Activated CD4-positive, alpha-beta T cell treated with anti-CD3 and anti-CD28 coated beads for 36 hours (primary cell): ENCODE data around the gene ZNF500. TPM values are rescaled to one million over a fixed set of nuclear protein-coding genes. Genes with fewer than 3 reads are reported as not detected.

Source experiments
- ATAC-seq: fragments of 200-7000 bp; cut with Tn5 transposase; one replicate; pipeline ENCODE4 v1.10.0; 2021; ENCODE audit warnings: mild to moderate bottlenecking, moderate library complexity
- CTCF ChIA-PET: fragments of 350-600 bp; sonication (Branson Sonifier 250); formaldehyde crosslinking; loops from one replicate; lab custom pipeline; 2021; ENCODE audit warnings: antibody characterized with exemption; lab: Charles Lee
- POLR2A ChIA-PET: fragments of 350-600 bp; sonication (Branson Sonifier 250); formaldehyde crosslinking; loops from one replicate; lab custom pipeline; 2021; ENCODE audit warnings: antibody characterized with exemption, inconsistent platforms; lab: Charles Lee
- DNase-seq: peaks from one replicate; pipeline ENCODE4 v3.0.0-alpha.2; 2020
- H3K27ac Mint-ChIP-seq: one replicate; pipeline ENCODE4 v1.8.0; 2021; ENCODE audit warnings: mixed read lengths
- H3K27me3 Mint-ChIP-seq: one replicate; pipeline ENCODE4 v1.8.0; 2021; ENCODE audit warnings: mixed read lengths
- H3K36me3 Mint-ChIP-seq: one replicate; pipeline ENCODE4 v1.8.0; 2021; ENCODE audit warnings: low read depth, mixed read lengths
- H3K4me1 Mint-ChIP-seq: one replicate; pipeline ENCODE4 v1.8.0; 2021; ENCODE audit warnings: mixed read lengths
- H3K4me3 Mint-ChIP-seq: one replicate; pipeline ENCODE4 v1.8.0; 2021; ENCODE audit warnings: mild to moderate bottlenecking, moderate library complexity, mixed read lengths
- H3K9me3 Mint-ChIP-seq: one replicate; pipeline ENCODE4 v1.8.0; 2021; ENCODE audit warnings: low read depth, mixed read lengths
- intact Hi-C, 2 experiments: fragments of 100-400 bp; cut with DNase I in 1 of 2; cut with micrococcal nuclease in 1 of 2; formaldehyde crosslinking; loops; one replicate each; pipeline versions ENCODE4 v1.14.2 to v1.15.1; 2022 to 2024; cut with DNase I, micrococcal nuclease
- total RNA-seq, 2 experiments: library from RNA; stranded (reverse); gene quantifications; one replicate each; pipeline ENCODE4 v1.2.3, GENCODE V29; 2021

The ZNF500 gene
- total RNA-seq, 2 experiments from 2014 or later = 10.3 to 11.6 TPM

DNA sequence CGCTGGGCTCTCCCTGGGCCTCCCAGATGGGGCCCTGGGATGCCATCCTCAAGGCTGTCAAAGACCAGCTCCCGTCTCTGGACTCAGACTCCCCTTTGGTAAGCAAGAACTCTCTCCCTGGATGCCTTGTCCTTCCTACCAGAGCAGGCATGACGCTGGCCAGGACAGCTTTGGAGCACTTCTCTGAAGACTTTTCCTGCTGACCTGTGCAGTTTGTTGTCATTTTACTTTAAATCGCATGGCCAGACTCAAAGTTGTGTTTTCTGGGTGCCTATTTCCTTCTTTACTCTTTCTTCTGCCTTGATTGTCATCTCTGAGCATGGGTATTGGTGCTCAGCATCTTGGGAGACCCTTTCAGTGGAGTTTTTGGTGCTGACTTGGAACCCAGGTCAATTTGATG is 30.4 kb downstream of the ZNF500 start:
- ATAC-seq (no peak), DNase-seq (no peak)
- intact Hi-C loops = no loop called here
- H3K27ac Mint-ChIP-seq = no peak overlapping the region
- H3K4me1 Mint-ChIP-seq = peaks cover 13% of the 10 kb centered on the region
- no peaks in the 10 kb centered on the region for H3K9me3 Mint-ChIP-seq
- CTCF ChIA-PET = interaction anchor here (0.6 kb wide), 1 partner anchor 104 kb away, joined by 3 read pairs; no protein-coding TSS in a partner anchor
- no peaks in the 10 kb centered on the region for H3K27me3 Mint-ChIP-seq
- POLR2A ChIA-PET = no interaction called here
- H3K36me3 Mint-ChIP-seq = no peaks in the 10 kb centered on the region
- H3K4me3 Mint-ChIP-seq = no peak overlapping the region

DNA sequence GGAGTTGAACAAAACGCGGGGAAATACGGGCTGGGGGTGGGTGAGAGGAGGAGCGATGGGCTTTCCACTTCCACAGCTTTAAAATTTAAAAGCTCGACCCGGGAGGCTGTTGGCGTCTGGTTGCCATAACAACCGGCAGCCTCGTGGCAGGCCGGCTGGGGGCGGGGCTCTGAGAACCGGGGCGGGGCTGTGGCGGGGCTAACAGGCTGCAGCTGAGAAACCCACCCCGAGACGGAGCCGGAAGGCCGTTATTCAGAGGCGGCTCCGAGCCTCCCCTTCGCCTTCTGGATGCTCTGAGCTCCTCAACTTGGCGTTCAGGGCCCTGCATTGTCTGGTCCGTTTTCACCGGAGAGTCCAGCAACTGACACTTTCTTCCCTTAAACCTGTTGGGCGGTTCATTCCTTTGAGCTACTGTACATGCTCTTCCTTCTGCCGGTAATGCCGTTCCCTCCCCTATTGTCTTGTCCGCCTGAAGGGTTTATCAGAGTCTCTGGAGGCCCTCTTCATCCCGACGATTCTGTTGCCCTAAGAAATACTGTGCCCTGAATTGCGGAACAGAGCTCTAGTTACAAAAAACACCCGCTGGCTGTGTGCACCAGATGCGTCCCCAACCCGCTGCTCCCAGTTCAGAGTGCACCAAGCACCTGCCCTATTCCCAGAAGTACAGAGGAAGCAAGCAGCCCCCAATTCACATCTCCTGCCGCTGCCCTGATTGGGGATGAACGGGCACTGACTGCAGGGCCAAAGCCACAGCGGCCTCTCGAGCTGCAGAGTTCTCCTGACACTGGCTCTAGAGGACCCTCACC is 32.0 kb downstream of the ZNF500 start:
- Mint-ChIP-seq H3K36me3 (peaks cover 3% of the 10 kb centered on the region), H3K4me3 (peak overlapping the region; percentile 86), H3K4me1 (peaks cover 13% of the 10 kb centered on the region), H3K9me3 (no peaks in the 10 kb centered on the region), H3K27ac (peak overlapping the region; percentile 58), H3K27me3 (no peaks in the 10 kb centered on the region)
- DNase-seq = peak; percentile 96
- intact Hi-C loops = loop anchor here (1.0 to 2.0 kb wide), 21 partner anchors 32 to 855 kb away; partner anchors contain the start of genes MGRN1 (in 2 of the 2), NUDT16L1 (in 2 of the 2), ROGDI (in 2 of the 2) and ZNF500 (in 2 of the 2)
- ChIA-PET CTCF (interaction anchor here (0.6 to 1.8 kb wide), 11 partner anchors 9 to 1908 kb away, joined by 3 to 7 read pairs (median 3); partner anchors contain the start of gene ROGDI), POLR2A (interaction anchor here (0.6 to 1.8 kb wide), 10 partner anchors 34 to 319 kb away, joined by 3 to 10 read pairs (median 5); partner anchors contain the start of genes MGRN1, NUDT16L1 and ROGDI)
- peak; percentile 77 for ATAC-seq

DNA sequence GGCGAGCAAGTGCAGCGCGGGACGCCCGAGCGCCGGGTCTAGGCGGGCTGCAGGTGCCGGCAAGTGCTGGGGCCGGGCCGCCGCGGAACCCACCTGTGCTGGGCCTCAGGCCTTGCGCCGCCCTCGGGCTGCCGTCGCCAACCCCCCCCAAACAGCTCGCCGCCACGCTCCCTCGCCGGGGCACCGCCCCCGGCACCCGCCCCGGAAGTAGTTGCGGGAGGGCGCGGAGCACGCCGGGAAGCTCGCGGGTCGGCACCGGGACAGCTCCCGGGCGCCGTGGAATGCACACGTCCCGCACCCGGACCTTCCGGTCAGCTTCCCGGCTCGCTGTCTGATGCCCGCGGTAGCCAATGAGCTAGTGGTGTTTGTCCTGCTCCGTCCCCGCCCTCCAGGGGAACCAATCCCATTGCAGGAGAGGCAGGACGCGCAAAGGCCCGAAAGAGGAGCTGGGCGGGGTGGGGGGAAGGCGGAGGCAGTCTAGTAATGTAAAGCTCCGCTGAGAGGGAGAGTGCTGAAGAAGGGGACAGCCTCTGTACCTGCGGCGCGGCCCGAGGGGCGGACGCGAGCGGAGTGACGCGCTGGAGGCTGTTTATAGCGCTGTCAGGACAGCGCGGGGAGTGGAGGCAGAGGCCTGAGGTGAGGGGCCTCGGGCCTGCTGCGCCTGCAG is 32.8 kb downstream of the ZNF500 start, which contains the start of the genes ANKS3 and DNAAF8:
Gene ANKS3, minus strand, starts transcription at position 209 of the 667 bp plus-strand sequence. CDS start 4,122 bp downstream, outside the sequence.
Gene DNAAF8, plus strand, starts transcription at position 475 of the 667 bp plus-strand sequence. CDS start 1,978 bp downstream, outside the sequence.
- H3K27me3 Mint-ChIP-seq = no peaks in the 10 kb centered on the region
- ATAC-seq (peak; percentile 82), DNase-seq (peak; percentile 88)
- CTCF ChIA-PET = interaction anchor here (0.6 to 1.8 kb wide), 12 partner anchors 9 to 480 kb away, joined by 3 to 7 read pairs (median 4); partner anchors contain the start of genes NUDT16L1 and ROGDI
- no peaks in the 10 kb centered on the region for H3K9me3 Mint-ChIP-seq
- H3K27ac Mint-ChIP-seq = peak within 1 kb of the TSS; percentile 58
- peaks cover 3% of the 10 kb centered on the region for H3K36me3 Mint-ChIP-seq
- peaks cover 13% of the 10 kb centered on the region for H3K4me1 Mint-ChIP-seq
- POLR2A ChIA-PET = interaction anchor here (0.6 to 1.8 kb wide), 10 partner anchors 34 to 318 kb away, joined by 3 to 10 read pairs (median 5); partner anchors contain the start of genes MGRN1, NUDT16L1 and ROGDI
- intact Hi-C loops = loop anchor here (1.0 to 2.0 kb wide), 21 partner anchors 33 to 854 kb away; partner anchors contain the start of genes MGRN1 (in 2 of the 2), NUDT16L1 (in 2 of the 2), ROGDI (in 2 of the 2) and ZNF500 (in 2 of the 2)
- H3K4me3 Mint-ChIP-seq = peak within 1 kb of the TSS; percentile 86

DNA sequence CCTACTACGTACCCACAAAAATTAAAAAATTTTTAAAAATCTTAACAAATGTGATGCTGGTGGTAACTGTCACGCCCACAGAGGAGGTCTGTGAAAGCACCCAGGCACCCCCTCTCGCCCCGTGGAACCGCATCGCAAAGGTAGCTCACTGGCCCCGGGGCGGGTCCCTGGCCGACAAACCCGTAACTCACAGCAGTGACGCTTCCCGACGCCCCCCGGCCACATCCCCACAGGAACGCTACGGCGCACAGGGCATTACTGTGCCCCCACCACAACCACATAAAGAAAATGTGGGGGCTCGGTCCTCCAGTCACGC is 33.3 kb downstream of the ZNF500 start:
- DNase-seq = peak; percentile 51
- Mint-ChIP-seq H3K9me3 (no peaks in the 10 kb centered on the region), H3K36me3 (peaks cover 8% of the 10 kb centered on the region), H3K4me1 (peaks cover 13% of the 10 kb centered on the region), H3K27ac (peak overlapping the region; percentile 58), H3K4me3 (peak overlapping the region; percentile 86), H3K27me3 (no peaks in the 10 kb centered on the region)
- ChIA-PET CTCF (interaction anchor here (0.6 to 1.8 kb wide), 8 partner anchors 35 to 480 kb away, joined by 3 to 7 read pairs (median 4); partner anchors contain the start of gene NUDT16L1), POLR2A (interaction anchor here (1.0 to 1.8 kb wide), 6 partner anchors 35 to 118 kb away, joined by 3 to 10 read pairs (median 4); partner anchors contain the start of genes NUDT16L1 and ROGDI)
- peak; percentile 5 for ATAC-seq
- intact Hi-C loops = loop anchor here (1.0 to 2.0 kb wide), 21 partner anchors 34 to 853 kb away; partner anchors contain the start of genes MGRN1 (in 2 of the 2), NUDT16L1 (in 2 of the 2), ROGDI (in 2 of the 2) and ZNF500 (in 2 of the 2)

DNA sequence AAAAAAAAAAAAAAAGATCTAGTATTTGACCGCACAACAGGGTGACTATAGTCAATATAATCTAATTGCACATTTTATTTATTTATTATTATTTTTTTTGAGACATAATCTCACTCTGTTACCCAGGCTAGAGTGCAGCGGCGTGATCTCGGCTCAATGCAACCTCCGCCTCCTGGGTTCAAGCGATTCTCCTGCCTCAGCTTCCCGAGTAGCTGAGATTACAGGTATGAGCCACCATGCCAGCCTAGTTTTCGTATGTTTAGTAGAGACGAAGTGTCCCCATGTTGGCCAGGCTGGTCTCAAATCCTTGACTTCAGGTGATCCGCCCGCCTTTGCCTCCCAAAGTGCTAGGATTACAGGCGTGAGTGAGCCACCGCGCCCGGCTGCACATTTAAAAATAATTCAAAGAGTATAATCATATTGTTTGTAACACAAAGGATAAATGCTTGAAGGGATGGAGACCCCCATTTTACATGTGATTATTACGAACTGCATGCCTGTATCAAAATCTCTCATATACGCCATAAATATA is 33.7 kb downstream of the ZNF500 start:
- Mint-ChIP-seq H3K27me3 (no peaks in the 10 kb centered on the region), H3K27ac (peak overlapping the region; percentile 58), H3K4me3 (peak overlapping the region; percentile 86), H3K4me1 (peaks cover 13% of the 10 kb centered on the region), H3K9me3 (no peaks in the 10 kb centered on the region), H3K36me3 (peaks cover 11% of the 10 kb centered on the region)
- intact Hi-C loops = no loop called here
- ChIA-PET POLR2A (interaction anchor here (1.3 to 1.6 kb wide), 3 partner anchors 38 to 117 kb away, joined by 4 to 10 read pairs (median 5); partner anchors contain the start of gene NUDT16L1), CTCF (interaction anchor here (0.6 to 1.6 kb wide), 4 partner anchors 185 to 479 kb away, joined by 3 to 7 read pairs (median 3); no protein-coding TSS in a partner anchor)
- DNase-seq (no peak), ATAC-seq (no peak)

DNA sequence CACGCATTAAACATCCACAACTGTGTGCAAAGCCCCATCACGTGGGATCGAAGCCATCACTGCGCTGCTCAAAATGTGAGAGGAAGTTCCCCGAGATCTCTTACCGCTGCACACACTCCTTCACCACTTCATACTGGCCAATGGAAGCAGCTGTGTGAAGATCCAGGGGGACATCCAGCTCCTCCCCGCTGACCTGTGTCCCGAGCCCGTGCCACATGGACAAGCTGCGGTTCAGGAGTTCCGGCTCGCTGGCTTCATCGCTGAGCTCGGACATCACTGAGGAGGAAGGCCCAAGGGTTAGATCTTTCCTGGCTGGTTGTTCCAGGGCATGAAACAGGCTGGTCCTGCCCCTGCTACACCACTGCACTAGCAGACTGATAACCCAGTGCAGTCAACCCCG is 37.1 kb downstream of the ZNF500 start:
- Mint-ChIP-seq H3K27ac (no peak overlapping the region), H3K4me1 (peaks cover 7% of the 10 kb centered on the region), H3K9me3 (no peaks in the 10 kb centered on the region), H3K4me3 (no peak overlapping the region), H3K27me3 (no peaks in the 10 kb centered on the region), H3K36me3 (peaks cover 18% of the 10 kb centered on the region)
- ChIA-PET CTCF (interaction anchor here (0.5 kb wide), 1 partner anchor 9 kb away, joined by 3 read pairs; no protein-coding TSS in a partner anchor), POLR2A (interaction anchor here (0.5 kb wide), 1 partner anchor 24 kb away, joined by 3 read pairs; no protein-coding TSS in a partner anchor)
- no peak for ATAC-seq
- no peak for DNase-seq
- intact Hi-C loops = no loop called here

DNA sequence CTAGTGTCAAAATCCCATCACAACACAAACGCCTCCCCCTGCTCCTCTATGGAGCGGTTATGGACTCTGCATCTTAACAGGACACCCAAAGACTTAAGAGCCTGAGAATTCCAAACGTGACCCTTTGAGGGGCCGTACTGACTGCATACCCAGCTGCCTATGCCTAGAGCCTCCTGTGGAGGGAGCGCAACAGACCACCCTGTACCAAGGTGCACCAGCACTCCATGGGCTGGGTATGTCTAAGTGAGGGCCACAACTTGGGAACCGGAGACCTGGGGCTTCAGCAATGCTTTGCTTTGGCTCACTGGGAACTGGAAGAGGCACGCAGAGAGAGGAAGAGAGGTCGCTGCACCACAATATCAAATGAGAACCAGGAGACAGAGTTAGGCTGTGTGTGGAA is 38.3 kb downstream of the ZNF500 start:
- POLR2A ChIA-PET = no interaction called here
- Mint-ChIP-seq H3K27me3 (no peaks in the 10 kb centered on the region), H3K4me3 (no peak overlapping the region), H3K27ac (no peak overlapping the region), H3K4me1 (peaks cover 7% of the 10 kb centered on the region), H3K36me3 (peaks cover 18% of the 10 kb centered on the region), H3K9me3 (no peaks in the 10 kb centered on the region)
- CTCF ChIA-PET = interaction anchor here (0.6 kb wide), 1 partner anchor 11 kb away, joined by 4 read pairs; no protein-coding TSS in a partner anchor
- no peak for ATAC-seq
- intact Hi-C loops = no loop called here
- DNase-seq = no peak

DNA sequence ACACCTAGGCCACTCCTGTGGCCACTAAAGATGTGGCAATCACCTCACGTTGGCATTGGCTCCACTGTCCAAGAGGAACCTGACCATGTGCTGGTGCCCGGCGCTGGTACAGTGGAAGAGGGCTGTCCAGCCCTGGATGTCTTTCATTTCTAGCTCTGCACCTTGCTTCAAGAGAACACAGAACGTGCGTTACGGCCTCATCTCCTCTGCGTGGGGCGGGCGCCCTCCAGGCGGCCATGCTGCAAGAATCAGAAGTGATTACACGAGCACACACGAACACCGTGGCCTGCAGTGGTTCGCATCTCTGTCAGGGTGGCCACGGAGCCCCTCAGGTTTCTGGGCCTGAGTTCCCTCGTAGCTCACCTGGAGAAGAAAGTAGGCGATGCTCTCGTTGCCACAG is 40.3 kb downstream of the ZNF500 start:
- no peak for ATAC-seq
- intact Hi-C loops = no loop called here
- Mint-ChIP-seq H3K27ac (no peak overlapping the region), H3K4me3 (no peak overlapping the region), H3K27me3 (no peaks in the 10 kb centered on the region), H3K9me3 (no peaks in the 10 kb centered on the region), H3K36me3 (peaks cover 25% of the 10 kb centered on the region), H3K4me1 (no peaks in the 10 kb centered on the region)
- DNase-seq = no peak
- ChIA-PET POLR2A (no interaction called here), CTCF (no interaction called here)

DNA sequence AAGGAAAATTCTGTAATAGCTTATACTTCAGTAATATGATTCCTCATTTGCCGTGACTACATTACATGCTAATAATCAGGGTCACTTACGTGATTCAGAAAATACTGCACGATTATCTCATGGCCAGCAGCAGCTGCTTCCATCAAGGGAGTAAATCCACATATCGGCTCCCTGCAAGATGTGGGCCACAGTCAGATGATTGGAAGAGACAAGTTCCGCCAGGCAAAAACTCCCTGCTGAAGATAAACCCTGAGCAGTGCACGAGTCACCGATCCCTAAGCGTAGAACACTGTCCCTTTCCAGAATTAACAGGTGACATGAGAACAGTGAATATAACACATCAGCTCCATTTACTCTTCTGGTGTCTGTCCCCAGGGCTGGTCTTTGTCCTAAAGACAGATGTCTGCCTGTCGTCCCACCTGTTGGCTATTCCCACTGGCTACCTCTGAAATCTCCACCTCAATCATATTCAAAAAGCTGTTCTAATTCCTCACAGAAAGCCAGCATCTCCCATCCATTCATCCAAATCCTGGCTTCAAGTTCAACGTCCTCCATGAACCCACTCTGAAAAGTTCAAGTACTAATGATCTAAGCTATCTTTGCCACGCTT is 42.2 kb downstream of the ZNF500 start:
- DNase-seq = no peak
- no peak overlapping the region for H3K27ac Mint-ChIP-seq
- no peak for ATAC-seq
- no peaks in the 10 kb centered on the region for H3K9me3 Mint-ChIP-seq
- POLR2A ChIA-PET = no interaction called here
- CTCF ChIA-PET = interaction anchor here (1.4 kb wide), 1 partner anchor 101 kb away, joined by 3 read pairs; no protein-coding TSS in a partner anchor
- peaks cover 22% of the 10 kb centered on the region for H3K36me3 Mint-ChIP-seq
- no peak overlapping the region for H3K4me3 Mint-ChIP-seq
- no peaks in the 10 kb centered on the region for H3K27me3 Mint-ChIP-seq
- H3K4me1 Mint-ChIP-seq = no peaks in the 10 kb centered on the region
- intact Hi-C loops = no loop called here
